Vagina (tissue), 2 donors: Measurements from ENCODE around the gene TGFA.

Source experiments
- POLR2AphosphoS5 ChIP-seq, 2 donors: sonication (generic); formaldehyde crosslinking; IDR thresholded peaks; one replicate each; pipeline ENCODE4 v1.9.0; 2017; ENCODE audit warnings: antibody characterized with exemption in 2 of 2, mild to moderate bottlenecking in 2 of 2, low read depth in 1 of 2; ENCODE audit not compliant: insufficient read depth in 1 of 2
- TF ChIP-seq, protein P1 (sequence below), 3 experiments: fragments of 450-650 bp in 2 of 3; fragments of 200-600 bp in 1 of 3; sonication (generic) in 1 of 3; IDR thresholded peaks; one replicate each; pipeline ENCODE4 v1.5.1; 2017 to 2019; ENCODE audit warnings: antibody characterized with exemption in 3 of 3, mild to moderate bottlenecking in 2 of 3, moderate library complexity in 2 of 3

DNA sequence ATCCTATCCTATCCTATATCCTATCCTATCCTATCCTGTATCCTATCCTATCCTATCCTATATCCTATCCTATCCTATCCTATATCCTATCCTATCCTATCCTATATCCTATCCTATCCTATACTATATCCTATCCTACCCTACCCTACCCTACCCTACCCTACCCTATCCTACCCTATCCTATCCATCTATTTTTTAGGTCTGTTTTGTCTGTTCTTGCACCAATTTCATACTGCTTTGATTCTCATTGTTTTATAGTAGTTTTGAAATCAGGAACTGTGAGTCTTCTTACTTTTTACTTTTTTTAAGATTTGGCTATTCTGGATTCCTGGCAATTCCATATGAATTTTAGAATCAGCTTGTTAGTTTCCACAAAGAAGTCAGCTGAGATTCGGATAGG, 118.5 kb downstream of the TGFA start:
- TF ChIP-seq, protein P1, sequence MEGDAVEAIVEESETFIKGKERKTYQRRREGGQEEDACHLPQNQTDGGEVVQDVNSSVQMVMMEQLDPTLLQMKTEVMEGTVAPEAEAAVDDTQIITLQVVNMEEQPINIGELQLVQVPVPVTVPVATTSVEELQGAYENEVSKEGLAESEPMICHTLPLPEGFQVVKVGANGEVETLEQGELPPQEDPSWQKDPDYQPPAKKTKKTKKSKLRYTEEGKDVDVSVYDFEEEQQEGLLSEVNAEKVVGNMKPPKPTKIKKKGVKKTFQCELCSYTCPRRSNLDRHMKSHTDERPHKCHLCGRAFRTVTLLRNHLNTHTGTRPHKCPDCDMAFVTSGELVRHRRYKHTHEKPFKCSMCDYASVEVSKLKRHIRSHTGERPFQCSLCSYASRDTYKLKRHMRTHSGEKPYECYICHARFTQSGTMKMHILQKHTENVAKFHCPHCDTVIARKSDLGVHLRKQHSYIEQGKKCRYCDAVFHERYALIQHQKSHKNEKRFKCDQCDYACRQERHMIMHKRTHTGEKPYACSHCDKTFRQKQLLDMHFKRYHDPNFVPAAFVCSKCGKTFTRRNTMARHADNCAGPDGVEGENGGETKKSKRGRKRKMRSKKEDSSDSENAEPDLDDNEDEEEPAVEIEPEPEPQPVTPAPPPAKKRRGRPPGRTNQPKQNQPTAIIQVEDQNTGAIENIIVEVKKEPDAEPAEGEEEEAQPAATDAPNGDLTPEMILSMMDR (IDR thresholded peaks at IDR 0.05) = no peak
- TF ChIP-seq POLR2AphosphoS5 (IDR thresholded peaks at IDR 0.05; ENCODE audit: insufficient read depth in 1 of 2, low read depth in 1 of 2) = no peak
